Measurements from ENCODE around the gene NOP10.

NOP10 gene

GRCh38 chr15:34341381-34342212 is 1.3 kb downstream of the NOP10 start:
- Mint-ChIP-seq H3K4me1 (peaks cover 31% of the 10 kb centered on the region), H3K4me3 (no peak overlapping the region), H3K9me3 (no peaks in the 10 kb centered on the region), H3K27me3 (no peaks in the 10 kb centered on the region), H3K36me3 (peaks cover 17% of the 10 kb centered on the region), H3K27ac (peak overlapping the region; percentile 95)

GRCh38 chr15:34339946-34340345 is 3.0 kb downstream of the NOP10 start:
- H3K4me1 Mint-ChIP-seq, result peaks cover 46% of the 10 kb centered on the region
- H3K4me3 Mint-ChIP-seq, result peak overlapping the region; percentile 79
- H3K27ac Mint-ChIP-seq, result peak overlapping the region; percentile 88

GRCh38 chr15:34338347-34338746 is 4.6 kb downstream of the NOP10 start:
- no peaks in the 10 kb centered on the region for H3K27me3 Mint-ChIP-seq
- H3K36me3 Mint-ChIP-seq, result peaks cover 17% of the 10 kb centered on the region
- H3K4me1 Mint-ChIP-seq, result peaks cover 59% of the 10 kb centered on the region
- H3K27ac Mint-ChIP-seq, result no peak overlapping the region
- no peaks in the 10 kb centered on the region for H3K9me3 Mint-ChIP-seq
- peak overlapping the region; percentile 92 for H3K4me3 Mint-ChIP-seq

More at GRCh38 chr15:34339946-34340345, 3.0 kb downstream of the NOP10 start:
- Mint-ChIP-seq H3K27me3 (no peaks in the 10 kb centered on the region), H3K36me3 (peaks cover 17% of the 10 kb centered on the region), H3K9me3 (no peaks in the 10 kb centered on the region)

GRCh38 chr15:34337557-34338306 is 5.2 kb downstream of the NOP10 start, which contains the start of gene SLC12A6:
Gene SLC12A6 (minus strand): TSS chr15:34337781. CDS start chr15:34336680, 1,101 bp downstream.
- Mint-ChIP-seq H3K4me3 (peak within 1 kb of the TSS; percentile 92), H3K36me3 (peaks cover 17% of the 10 kb centered on the region), H3K4me1 (peaks cover 63% of the 10 kb centered on the region), H3K27ac (peak within 1 kb of the TSS; percentile 97), H3K9me3 (no peaks in the 10 kb centered on the region), H3K27me3 (no peaks in the 10 kb centered on the region)

- H3K4me3 Mint-ChIP-seq, result peak overlapping the region; percentile 92
- H3K27ac Mint-ChIP-seq, result peak overlapping the region; percentile 97
- no peaks in the 10 kb centered on the region for H3K27me3 Mint-ChIP-seq
- H3K36me3 Mint-ChIP-seq, result peaks cover 18% of the 10 kb centered on the region
- H3K4me1 Mint-ChIP-seq, result peaks cover 70% of the 10 kb centered on the region
- H3K9me3 Mint-ChIP-seq, result no peaks in the 10 kb centered on the region
These were observed 5.9 kb downstream of the NOP10 start for GRCh38 chr15:34336991-34337556.

GRCh38 chr15:34336231-34336990 is 6.5 kb downstream of the NOP10 start:
- Mint-ChIP-seq H3K4me3 (peak overlapping the region; percentile 92), H3K9me3 (no peaks in the 10 kb centered on the region), H3K4me1 (peaks cover 70% of the 10 kb centered on the region), H3K27me3 (no peaks in the 10 kb centered on the region), H3K27ac (peak overlapping the region; percentile 97), H3K36me3 (peaks cover 15% of the 10 kb centered on the region)

GRCh38 chr15:34335176-34336032 is 7.5 kb downstream of the NOP10 start:
- Mint-ChIP-seq H3K9me3 (no peaks in the 10 kb centered on the region), H3K4me3 (peak overlapping the region; percentile 92), H3K27me3 (no peaks in the 10 kb centered on the region), H3K36me3 (peaks cover 13% of the 10 kb centered on the region), H3K4me1 (peaks cover 73% of the 10 kb centered on the region), H3K27ac (peak overlapping the region; percentile 97)

- Mint-ChIP-seq H3K9me3 (no peaks in the 10 kb centered on the region), H3K27ac (peak overlapping the region; percentile 97), H3K36me3 (peaks cover 7% of the 10 kb centered on the region), H3K4me1 (peaks cover 73% of the 10 kb centered on the region), H3K27me3 (no peaks in the 10 kb centered on the region), H3K4me3 (peak overlapping the region; percentile 92)
These were observed 8.3 kb downstream of the NOP10 start for GRCh38 chr15:34334672-34335071.

GRCh38 chr15:34332553-34333120 is 10.3 kb downstream of the NOP10 start:
- Mint-ChIP-seq H3K4me1 (peaks cover 84% of the 10 kb centered on the region), H3K27ac (peak overlapping the region; percentile 88)

GRCh38 chr15:34331809-34332208 is 11.1 kb downstream of the NOP10 start:
- no peaks in the 10 kb centered on the region for H3K27me3 Mint-ChIP-seq
- peak overlapping the region; percentile 62 for H3K4me3 Mint-ChIP-seq

More at GRCh38 chr15:34332553-34333120, 10.3 kb downstream of the NOP10 start:
- no peaks in the 10 kb centered on the region for H3K27me3 Mint-ChIP-seq
- peaks cover 7% of the 10 kb centered on the region for H3K36me3 Mint-ChIP-seq
- H3K9me3 Mint-ChIP-seq, result no peaks in the 10 kb centered on the region
- peak overlapping the region; percentile 62 for H3K4me3 Mint-ChIP-seq

GRCh38 chr15:34330279-34330678 is 12.7 kb downstream of the NOP10 start:
- Mint-ChIP-seq H3K4me3 (peak overlapping the region; percentile 9), H3K27me3 (no peaks in the 10 kb centered on the region), H3K36me3 (peaks cover 7% of the 10 kb centered on the region), H3K9me3 (no peaks in the 10 kb centered on the region), H3K27ac (peak overlapping the region; percentile 89), H3K4me1 (peaks cover 86% of the 10 kb centered on the region)

More at GRCh38 chr15:34331809-34332208, 11.1 kb downstream of the NOP10 start:
- H3K4me1 Mint-ChIP-seq, result peaks cover 88% of the 10 kb centered on the region
- H3K9me3 Mint-ChIP-seq, result no peaks in the 10 kb centered on the region
- peak overlapping the region; percentile 88 for H3K27ac Mint-ChIP-seq
- H3K36me3 Mint-ChIP-seq, result peaks cover 7% of the 10 kb centered on the region

- peak overlapping the region; percentile 89 for H3K27ac Mint-ChIP-seq
These were observed 13.9 kb downstream of the NOP10 start for GRCh38 chr15:34329006-34329405.

GRCh38 chr15:34327906-34328305 is 15.0 kb downstream of the NOP10 start:
- Mint-ChIP-seq H3K27me3 (no peaks in the 10 kb centered on the region), H3K9me3 (no peaks in the 10 kb centered on the region), H3K4me1 (peaks cover 84% of the 10 kb centered on the region), H3K4me3 (peak overlapping the region; percentile 69), H3K27ac (peak overlapping the region; percentile 82), H3K36me3 (peaks cover 7% of the 10 kb centered on the region)

More at GRCh38 chr15:34329006-34329405, 13.9 kb downstream of the NOP10 start:
- Mint-ChIP-seq H3K27me3 (no peaks in the 10 kb centered on the region), H3K36me3 (peaks cover 7% of the 10 kb centered on the region), H3K9me3 (no peaks in the 10 kb centered on the region), H3K4me1 (peaks cover 84% of the 10 kb centered on the region), H3K4me3 (peak overlapping the region; percentile 64)

GRCh38 chr15:34325368-34325767 is 17.6 kb downstream of the NOP10 start:
- Mint-ChIP-seq H3K4me3 (peak overlapping the region; percentile 70), H3K27me3 (no peaks in the 10 kb centered on the region), H3K36me3 (peaks cover 7% of the 10 kb centered on the region), H3K9me3 (no peaks in the 10 kb centered on the region), H3K4me1 (peaks cover 80% of the 10 kb centered on the region), H3K27ac (peak overlapping the region; percentile 89)

All from activated naive CD4-positive, alpha-beta T cell treated with anti-CD3 and anti-CD28 coated beads, Interleukin-2, amount 50 U/mL, for 24 hours (primary cell).